GM19455 (cell line): ENCODE data around the gene USP34.

Experiments used
- ATAC-seq: cut with Tn5 transposase; IDR thresholded peaks from one replicate; pipeline ENCODE4 v1.9.1; 2021; ENCODE audit not compliant: unreplicated experiment

USP34 gene

GRCh38 chr2:61328707-61329251 lies 142.1 kb downstream of the USP34 start:
- ATAC-seq = no peak

GRCh38 chr2:61327173-61327572 lies 143.7 kb downstream of the USP34 start:
- no peak for ATAC-seq

DNA sequence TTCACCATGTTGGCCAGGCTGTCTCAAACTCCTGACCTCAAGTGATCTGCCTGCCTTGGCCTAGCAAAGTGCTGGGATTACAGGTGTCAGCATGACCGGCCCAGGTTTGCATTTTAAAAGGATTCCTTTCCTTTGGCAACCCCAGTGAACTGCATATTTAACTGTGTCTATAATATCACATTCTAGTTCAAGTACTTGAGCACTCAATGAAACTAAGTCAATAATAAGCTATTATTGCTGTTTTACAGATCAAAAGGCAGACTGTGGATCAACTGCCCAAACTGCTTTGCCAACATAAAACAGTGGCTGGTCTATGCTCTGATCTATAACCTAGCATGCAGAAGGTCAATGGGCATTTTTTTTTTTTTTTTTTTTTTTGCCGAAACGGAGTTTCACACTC lies 144.5 kb downstream of the USP34 start:
- ATAC-seq = no peak

GRCh38 chr2:61320181-61320580 lies 150.7 kb downstream of the USP34 start:
- no peak for ATAC-seq

DNA sequence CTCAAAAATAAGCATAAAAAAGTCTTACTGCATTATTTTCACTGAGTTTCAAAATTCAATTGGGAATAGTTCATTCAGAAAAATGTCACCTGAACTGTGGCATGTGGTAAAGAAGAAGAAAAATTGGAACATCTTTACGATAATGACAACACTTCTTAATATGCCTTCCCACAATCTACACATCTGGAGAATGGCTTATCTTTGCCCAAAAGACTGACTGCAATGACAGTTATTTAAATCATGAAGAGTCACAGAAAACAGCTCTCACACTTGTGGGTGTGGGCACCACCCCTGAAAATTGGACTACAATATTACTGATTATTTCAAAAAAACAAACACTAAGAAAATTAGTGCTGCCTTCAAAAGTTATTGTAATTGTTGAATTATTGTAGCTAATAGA lies 152.3 kb downstream of the USP34 start:
- ATAC-seq = no peak

GRCh38 chr2:61295981-61296380 lies 174.9 kb downstream of the USP34 start:
- no peak for ATAC-seq

GRCh38 chr2:61291851-61292575 lies 178.9 kb downstream of the USP34 start:
- no peak for ATAC-seq

DNA sequence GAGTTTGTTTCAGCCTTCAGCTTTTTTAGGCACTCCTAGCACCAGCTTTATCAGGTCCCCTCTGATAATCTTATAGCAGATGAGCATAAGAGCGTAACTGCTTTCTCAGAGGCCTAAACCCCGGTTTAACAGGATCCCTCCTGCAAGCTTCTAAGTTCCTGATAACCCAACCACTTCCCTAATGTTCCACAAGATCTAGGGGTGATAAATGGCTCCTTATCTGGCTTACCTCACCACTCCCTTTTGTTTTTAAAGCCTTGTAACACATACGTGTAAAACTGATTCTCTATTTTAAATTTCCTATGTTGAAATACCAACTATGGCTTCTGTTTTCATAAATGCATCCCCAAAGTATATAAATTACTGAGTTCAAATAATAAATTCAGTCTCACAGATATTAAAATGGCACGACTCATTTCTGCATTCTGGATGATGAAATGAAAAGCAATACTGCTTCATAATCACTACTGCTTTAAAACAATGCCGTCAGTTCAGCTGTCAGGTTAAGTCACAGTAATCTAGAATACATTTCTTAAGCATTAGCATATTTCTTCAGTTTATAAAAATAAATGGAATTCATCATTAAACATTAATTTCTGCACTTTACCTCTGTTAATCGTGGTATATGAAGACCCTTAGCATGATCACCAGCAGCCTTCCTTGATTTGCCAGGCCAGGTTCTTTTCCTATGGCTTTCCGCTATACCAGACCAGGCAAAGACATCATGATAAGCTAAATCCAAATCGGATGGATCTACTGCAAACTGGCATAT lies 182.6 kb downstream of the USP34 start:
- ATAC-seq = no peak

DNA sequence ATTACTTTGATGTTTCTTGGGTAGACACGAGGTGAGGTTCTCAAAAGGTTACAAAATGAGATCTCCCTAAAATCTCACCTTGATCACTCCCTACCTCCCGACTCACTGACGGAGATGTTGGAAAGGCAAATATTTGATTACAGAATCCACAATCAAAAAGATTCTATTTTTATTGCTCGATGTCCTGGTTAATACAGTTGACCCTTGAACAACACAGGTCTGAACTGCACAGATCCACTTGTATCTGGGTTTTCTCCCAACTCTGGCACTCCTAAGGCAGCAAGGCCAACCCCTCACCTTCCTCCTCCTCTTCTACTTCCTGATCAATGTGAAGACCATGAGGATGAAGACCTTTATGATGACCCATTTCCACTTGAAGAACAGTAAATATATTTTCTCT lies 183.6 kb downstream of the USP34 start:
- ATAC-seq = no peak

DNA sequence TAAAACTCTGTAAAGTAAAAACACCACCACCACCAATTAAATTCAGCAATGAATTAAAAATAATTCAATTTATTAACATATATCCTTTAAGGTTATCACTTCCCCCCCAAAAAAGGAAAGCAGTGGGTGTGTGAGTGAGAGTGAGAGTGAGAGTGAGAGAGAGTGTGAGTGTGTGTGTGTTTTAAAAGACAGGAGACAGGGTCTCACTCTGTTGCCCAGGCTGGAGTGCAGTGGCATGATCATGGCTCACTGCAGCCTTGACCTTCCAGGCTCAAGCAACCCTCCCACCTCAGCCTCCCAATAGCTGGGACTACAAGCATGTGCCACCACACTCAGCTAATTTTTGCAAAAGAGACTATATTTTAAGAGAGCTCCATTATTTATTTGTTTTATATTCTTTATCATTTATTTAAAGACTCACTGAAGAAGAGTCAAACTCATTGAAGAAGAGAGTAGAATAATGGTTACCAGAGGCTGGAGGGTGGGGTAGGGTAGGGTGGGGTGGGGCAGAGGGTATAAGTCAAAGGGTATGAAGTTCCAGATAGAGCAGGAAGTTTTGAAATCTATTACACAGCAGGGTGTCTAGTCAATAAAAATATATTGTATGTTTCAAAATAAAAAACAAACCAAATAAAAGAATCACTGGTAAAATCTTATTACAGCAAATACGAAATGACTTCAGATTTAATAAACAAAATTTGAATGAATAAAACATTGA lies 187.3 kb downstream of the USP34 start:
- ATAC-seq = no peak

- ATAC-seq = no peak
Measured at GRCh38 chr2:61282104-61282590, 188.7 kb downstream of the USP34 start.

DNA sequence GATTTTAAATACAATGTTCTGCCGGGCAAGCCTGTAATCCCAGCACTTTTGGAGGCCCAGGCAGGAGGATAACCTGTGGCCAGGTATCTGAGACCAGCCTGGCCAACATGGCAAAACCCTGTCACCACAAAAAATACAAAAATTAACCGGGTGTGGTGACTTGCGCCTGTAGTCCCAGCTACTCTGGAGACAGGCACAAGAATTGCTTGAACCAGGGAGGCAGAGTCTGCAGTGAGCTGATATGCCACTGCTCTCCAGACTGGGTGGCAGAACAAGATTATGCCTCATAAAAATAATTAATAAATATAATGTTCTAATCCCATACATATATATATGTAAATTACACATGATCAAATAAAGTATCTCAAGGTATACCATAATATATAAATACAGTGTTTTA lies 189.6 kb downstream of the USP34 start:
- ATAC-seq = no peak

DNA sequence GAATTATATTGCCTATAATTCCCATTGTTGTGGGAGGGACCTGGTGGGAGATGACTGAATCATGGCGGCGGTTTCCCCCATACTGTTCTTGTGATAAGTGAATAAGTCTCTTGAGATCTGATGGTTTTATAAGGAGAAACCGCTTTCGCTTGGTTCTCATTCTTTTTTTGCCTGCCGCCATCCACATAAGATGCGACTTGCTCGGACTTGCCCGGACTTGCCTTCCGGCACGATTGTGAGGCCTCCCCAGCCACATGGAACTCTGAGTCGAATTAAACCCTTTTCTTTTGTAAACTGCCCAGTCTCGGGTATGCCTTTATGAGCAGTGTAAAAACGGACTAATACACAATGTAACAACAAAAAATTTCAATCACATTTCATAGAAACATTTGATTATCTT lies 193.1 kb downstream of the USP34 start:
- ATAC-seq = no peak

DNA sequence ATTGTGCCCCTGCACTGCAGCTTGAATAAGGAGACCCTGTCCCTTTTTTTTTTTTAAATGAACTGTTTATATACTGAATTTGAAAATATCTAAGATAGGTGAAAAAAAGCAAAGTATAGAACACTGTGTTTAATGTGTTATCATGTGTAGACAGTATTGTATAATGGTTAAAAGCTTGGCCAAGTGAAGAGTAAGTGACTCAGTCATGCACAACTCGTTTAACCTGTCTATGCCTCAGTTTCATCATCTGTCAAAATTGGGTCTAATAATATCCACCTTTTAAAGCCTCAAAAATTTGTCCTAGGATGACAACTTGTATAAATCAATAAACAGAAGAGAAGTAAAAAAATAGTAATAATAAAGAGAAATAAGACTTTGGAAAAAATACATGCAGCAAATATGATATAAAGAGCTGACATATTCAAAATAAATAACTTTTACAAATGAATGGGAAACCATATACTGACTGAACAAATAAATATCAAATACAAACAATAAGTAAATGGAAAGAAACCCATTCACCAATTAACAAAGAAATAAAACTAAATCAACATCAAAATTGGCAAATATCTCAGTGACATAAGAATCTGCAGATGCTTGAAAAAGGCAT lies 195.2 kb downstream of the USP34 start:
- no peak for ATAC-seq

GRCh38 chr2:61272421-61273070 lies 198.3 kb downstream of the USP34 start:
- ATAC-seq = no peak

DNA sequence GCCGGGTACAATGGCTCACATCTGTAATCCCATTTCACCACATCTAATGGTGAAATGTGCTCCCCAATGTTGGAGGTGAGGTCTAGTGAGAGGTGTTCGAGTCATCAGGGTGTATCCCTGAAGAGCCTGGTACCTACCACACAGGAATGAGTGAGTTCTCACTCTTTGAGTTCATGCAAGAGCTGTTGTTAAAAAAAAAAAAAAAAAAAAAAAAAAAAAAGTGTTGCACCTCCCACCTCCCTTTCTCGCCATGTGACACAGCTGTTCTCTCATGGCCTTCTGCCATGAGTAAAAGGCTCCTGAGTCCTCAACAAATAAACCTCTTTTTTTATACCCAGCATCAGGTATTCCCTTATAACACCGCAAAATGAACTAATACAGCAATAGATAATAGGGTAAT lies 202.6 kb downstream of the USP34 start:
- ATAC-seq = no peak

- no peak for ATAC-seq
Measured at GRCh38 chr2:61266632-61267505, 204.0 kb downstream of the USP34 start.

DNA sequence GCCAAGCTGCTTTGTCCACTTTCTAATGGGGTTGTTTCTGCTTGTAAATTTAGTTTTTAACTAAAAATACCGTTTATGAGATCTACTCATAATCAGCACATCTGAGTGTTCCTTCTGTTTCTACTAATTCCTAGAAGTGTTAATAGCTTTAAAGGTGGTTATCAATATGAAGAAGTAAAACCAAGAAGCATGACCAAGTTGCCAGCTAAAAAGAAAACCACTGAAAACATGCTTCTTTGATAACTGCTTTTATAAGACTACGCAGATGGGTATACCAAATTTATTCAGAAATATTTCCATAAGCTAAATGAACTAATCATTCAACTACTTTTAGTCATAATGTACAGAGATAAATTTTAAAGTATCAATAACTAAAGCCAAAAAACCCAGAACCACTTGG lies 207.1 kb downstream of the USP34 start:
- no peak for ATAC-seq

DNA sequence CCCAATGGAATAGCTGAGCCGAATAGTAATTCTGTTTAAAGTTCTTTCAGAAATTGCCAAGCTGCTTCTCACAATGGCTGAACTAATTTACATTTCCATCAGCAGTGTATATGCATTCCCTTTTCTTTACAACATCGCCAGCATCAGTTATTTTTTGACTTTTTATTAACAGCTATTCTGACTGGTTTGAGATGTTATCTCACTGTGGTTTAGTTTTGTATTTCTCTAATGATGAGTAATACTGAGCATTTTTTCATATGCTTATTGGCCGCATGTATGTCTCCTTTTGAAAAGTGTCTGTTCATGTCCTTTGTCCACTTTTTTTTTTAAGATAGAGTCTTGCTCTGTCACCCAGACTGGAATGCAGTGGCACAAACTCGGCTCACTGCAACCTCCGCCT lies 208.2 kb downstream of the USP34 start:
- no peak for ATAC-seq

DNA sequence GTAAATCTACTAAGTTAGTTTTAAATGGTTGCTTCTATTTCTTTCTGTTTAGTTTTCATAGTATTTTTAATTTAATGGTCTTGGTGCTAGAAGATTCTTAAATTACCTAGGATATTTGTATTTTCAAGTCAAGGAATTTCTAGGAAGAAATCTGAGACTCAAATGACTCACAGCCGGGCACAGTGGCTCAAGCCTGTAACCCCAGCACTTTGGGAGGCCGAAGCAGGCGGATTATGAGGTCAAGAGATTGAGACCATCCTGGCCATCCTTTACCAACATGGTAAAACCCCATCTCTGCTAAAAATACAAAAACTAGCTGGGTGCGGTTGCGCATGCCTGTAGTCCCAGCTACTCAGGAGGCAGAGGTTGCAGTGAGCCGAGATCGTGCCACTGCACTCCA lies 213.4 kb downstream of the USP34 start:
- no peak for ATAC-seq
